SIG-M5 treated with dmso at 0.1 percent for 504 hours (cell line): ENCODE data around the gene SLC39A11.
A peak's percentile ranks its signal among the peaks of the same experiment; 100 is the strongest.

Experiments
- DNase-seq: peaks from one replicate; lab custom pipeline; 2025; ENCODE audit not compliant: unreplicated experiment; lab: John Stamatoyannopoulos, UW

The SLC39A11 gene

GRCh38 chr17:72700226-72700625 is 392.3 kb downstream of the SLC39A11 start:
- no peak for DNase-seq

- no peak for DNase-seq
Observed at GRCh38 chr17:72699545-72699944, 392.9 kb downstream of the SLC39A11 start.

DNA sequence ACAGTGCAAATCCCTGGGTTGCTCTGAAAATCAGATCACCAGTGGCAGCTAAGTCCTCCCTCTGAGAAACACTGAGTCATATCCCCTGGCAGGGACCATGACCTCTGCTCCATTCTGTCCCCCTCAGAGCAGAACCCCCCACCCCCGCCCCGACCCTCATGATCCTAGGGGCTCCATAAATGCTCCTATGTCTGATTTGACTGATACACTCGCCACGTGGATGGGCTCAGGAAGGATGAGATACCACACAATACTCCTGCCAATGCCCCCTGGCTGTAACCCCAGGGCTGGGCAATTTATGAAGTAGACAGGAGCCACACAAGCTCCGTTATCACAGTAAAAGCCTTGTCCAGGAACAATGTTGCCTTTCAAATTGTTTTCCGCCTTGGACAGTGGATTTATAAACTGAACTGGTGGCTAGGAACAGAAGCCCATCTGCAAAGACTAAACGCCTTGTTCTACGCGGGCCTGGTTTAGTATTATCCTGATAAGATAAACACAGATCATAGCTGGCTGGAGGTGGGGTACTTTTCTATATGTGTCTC is 394.8 kb downstream of the SLC39A11 start:
- no peak for DNase-seq

- no peak for DNase-seq
Observed at GRCh38 chr17:72696721-72697120, 395.8 kb downstream of the SLC39A11 start.

DNA sequence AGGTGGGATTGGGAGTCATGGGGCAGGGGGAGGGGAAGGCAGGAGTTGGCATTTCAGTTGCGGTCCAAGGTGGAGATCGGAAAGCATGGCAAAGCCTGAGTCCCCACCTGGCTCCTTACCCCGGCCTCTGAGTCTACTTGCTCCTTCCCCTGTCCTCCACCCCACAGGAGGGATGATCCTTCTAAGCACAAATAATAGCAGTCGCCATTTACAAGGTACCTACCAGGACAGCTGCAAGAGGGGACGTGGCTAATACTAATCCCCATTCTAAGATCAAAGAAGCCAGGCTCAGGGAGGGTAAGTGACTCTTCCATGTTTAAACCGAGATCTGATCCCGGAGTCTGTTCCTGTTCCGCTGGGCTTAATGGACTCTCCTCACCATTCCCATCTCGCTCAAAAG is 396.3 kb downstream of the SLC39A11 start:
- no peak for DNase-seq

DNA sequence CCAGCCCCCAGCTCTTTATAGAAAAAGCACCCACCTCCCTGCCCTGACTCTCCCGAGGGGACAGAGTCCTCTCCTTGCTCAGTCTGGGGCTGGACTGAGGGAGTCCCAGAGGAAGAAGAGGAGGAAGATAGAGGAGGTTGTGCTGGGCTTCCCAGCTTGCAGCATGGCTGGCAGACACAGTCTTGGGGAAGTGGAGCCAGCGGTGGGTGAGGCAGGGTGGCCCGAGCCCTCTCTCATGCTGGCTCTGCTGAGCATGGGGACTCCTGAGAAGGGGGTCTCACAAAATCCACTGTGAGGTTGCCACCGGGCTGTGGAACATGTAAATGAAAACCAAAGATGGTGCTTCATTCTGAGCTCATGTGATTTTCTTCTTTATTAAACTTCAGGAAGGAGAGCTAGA is 398.5 kb downstream of the SLC39A11 start:
- no peak for DNase-seq

- DNase-seq: no peak
Observed at GRCh38 chr17:72693151-72693878, 399.2 kb downstream of the SLC39A11 start.

- DNase-seq: no peak
Observed at GRCh38 chr17:72692676-72693075, 399.8 kb downstream of the SLC39A11 start.

GRCh38 chr17:72691586-72691985 is 400.9 kb downstream of the SLC39A11 start:
- DNase-seq: no peak

DNA sequence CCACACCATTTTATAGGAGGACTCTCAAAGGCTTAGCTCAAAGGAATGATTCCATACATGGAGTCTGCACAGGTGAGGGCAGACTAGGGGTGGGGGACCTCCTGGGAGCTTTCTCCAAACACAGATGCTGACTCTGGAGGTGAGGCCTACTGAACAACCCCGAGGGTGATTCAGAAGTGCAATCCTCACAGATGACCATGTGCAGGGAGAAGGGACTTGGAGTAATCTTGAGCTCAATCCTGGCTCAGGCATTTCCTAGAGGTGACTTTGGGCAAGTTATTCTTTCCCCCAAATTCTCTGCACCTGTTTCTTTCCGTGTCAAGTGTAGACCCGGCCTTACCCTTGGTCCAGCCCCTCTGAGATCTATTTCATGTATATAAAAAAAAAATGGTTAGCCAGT is 401.5 kb downstream of the SLC39A11 start:
- no peak for DNase-seq

GRCh38 chr17:72687886-72688285 is 404.6 kb downstream of the SLC39A11 start:
- DNase-seq: no peak

DNA sequence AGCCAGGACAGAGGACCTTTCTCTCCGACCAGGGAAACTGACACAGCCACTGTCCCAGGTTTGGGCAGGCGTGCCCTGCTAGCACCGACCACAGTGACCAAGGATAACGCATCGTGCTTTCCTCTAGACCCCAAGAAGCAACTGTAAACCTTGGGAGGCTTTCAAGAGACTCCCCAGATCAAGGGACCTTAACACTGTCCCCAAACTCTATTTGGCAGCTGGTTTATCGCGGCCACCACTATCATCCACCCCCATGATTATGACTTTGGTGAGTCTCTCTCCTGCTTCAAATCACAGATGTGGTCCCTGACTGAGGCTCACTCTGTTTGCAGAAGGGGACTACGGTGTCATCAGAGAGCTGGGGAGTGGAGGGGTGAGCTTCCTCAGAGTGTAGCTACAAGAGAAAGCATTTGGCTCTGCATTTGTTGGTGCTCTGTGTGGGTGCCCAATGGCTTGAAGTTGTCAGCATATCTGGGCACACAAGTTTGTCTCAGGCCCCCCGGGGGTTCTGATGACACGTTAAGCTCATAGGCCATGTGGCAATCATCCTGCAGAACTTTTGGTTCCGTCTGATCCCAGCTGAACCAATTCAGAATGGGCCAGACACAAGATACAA is 408.0 kb downstream of the SLC39A11 start:
- DNase-seq: no peak

GRCh38 chr17:72683506-72684404 is 408.7 kb downstream of the SLC39A11 start:
- DNase-seq: peak; percentile 72

- DNase-seq: no peak
Observed at GRCh38 chr17:72682605-72683004, 409.9 kb downstream of the SLC39A11 start.

- no peak for DNase-seq
Observed at GRCh38 chr17:72681844-72682243, 410.6 kb downstream of the SLC39A11 start.

DNA sequence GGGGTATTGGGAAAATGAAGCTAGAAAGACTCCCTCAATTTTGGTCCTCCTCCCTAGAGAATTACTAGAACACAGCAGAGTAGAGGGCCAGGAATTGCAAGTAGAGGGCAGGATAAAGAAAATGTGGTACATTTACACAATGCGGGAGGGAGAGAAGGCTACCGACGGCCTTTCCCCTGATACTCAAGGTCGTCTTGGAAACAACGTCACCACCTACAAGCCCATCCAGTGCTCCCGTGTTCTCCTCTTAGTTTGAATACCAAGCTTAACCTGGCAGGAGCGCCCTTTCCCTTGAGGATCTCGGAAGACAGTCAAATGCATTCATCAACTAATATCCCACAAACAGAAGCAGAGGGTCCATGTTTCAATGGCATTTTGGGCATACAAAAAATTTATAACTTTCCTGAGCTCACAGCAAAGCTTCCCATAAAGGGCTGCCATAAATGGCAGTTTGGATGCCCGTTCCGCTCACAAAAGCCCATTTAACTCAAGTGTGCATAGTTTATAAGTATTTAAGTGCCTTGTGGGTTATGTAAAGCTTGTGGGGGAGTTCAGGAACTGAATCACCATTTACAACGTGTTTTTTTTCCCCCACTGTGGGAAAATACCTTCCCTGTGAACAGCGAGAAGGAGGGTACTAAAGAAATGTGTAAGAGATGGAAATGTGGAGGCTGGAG is 414.6 kb downstream of the SLC39A11 start:
- DNase-seq: no peak

- no peak for DNase-seq
Observed at GRCh38 chr17:72677108-72677507, 415.4 kb downstream of the SLC39A11 start.

DNA sequence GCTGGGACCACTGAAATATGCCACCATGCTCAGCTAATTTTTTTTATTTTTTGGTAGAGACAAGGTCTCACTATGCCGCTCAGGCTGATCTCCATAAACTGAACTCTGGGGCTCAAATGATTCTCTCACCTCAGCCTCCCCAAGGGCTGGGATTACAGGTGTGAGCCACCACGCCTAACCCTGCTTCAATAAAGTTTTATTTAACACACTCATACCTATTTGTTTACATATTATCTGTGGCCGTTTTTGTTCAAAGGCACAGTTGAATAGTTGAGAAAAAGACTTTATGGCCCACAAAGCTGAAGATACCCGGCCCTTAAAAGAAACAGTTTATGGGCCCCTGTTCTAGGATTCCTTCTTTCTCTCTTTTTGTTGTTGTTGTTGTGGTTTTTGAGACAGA is 419.8 kb downstream of the SLC39A11 start:
- DNase-seq: no peak

DNA sequence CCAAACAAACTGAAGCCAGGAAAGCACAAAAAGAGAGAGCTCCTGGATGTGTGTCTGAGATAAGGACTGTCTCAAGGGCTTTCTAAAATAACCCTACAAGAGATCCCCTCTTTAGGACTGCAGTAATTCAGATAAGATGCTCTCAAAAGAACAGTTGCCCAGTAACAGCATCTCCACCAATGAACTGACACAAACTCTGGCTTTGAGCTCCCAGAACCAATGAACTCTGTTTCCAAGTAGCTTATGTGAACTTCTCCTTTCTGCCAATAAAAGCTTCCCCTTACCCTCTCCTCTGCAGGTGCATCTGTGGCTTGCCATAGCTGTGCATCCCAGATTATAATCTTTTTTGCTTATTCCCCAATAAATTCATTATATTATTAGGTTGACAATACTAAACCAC is 421.5 kb downstream of the SLC39A11 start:
- DNase-seq: no peak

DNA sequence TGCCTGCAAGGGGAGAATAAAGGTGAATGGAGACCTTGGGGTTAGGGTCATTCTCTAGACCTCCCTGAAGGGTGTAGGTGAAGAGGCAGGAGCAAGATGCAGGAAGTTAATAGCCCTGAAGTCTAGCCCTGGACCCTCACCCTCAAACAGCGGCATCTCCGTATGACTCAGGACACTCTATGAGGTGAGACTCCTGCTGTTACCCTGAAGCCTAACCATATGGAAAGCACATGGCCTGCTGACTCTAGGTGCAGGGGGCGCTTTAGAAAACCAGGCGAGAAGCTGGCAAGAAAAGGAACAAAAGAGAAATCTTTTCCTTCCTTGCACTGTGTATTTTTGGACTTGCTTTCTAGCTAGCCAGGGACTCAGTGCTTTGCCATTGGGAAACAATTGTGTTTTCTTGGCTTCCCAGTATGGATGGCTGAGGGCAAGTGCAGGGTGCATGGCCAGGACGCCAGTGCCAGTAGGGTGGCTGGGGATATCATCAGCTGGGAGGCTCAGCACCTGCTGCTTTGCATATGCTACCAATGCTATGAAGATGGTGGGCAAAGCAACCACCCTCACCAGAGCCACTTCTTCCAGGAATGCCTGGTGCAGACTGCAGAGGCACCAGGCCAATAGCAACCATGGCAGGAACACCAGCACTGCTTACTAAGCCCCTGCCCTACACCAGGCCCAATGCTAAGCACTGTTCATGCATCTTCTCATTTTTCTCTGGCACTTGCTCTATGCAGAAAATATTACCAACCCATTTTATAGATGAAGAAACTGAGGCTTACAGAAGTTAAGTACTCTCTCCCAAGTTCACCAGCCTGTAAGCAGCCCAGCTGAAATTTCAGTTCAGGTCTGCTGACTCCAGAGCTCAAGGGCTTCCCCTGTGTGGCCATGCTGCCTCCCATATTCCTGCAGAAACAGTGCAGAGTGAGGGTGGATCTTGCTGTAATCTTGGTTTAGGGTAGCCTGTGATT is 425.1 kb downstream of the SLC39A11 start:
- DNase-seq: no peak
